Muscle of leg (tissue), 16 donors: ENCODE measurements around the gene CSF1R. TPM values are rescaled to one million over a fixed set of nuclear protein-coding genes. Genes with fewer than 3 reads are reported as not detected.

Experiments
- DNase-seq: peaks from one replicate; pipeline ENCODE4 v3.0.0; 2013
- H3K27ac ChIP-seq: one replicate; pipeline ENCODE4 v1.5.1; 2013; ENCODE audit warnings: mild to moderate bottlenecking, low read length, control low read depth
- H3K27me3 ChIP-seq: one replicate; pipeline ENCODE4 v1.6.1; 2013; ENCODE audit warnings: low read length; ENCODE audit not compliant: control insufficient read depth, insufficient read depth
- H3K36me3 ChIP-seq: one replicate; pipeline ENCODE4 v1.6.1; 2013; ENCODE audit warnings: low read length; ENCODE audit not compliant: control insufficient read depth, insufficient read depth
- H3K4me1 ChIP-seq: one replicate; pipeline ENCODE4 v1.6.1; 2013; ENCODE audit warnings: low read length; ENCODE audit not compliant: control insufficient read depth, insufficient read depth
- H3K4me3 ChIP-seq: one replicate; pipeline ENCODE4 v1.5.1; 2013; ENCODE audit warnings: low read length, control low read depth
- H3K9me3 ChIP-seq: replicated peaks from 2 replicates; pipeline ENCODE4 v1.6.1; 2013; ENCODE audit warnings: low read depth, low read length; ENCODE audit not compliant: control insufficient read depth
- WGBS: methylation state at CpG from one replicate; pipeline ENCODE4 v1.1.5; 2013; ENCODE audit warnings: missing lambda C conversion rate; ENCODE audit not compliant: insufficient coverage; 5-methylcytosine and 5-hydroxymethylcytosine counted together
- long read RNA-seq, 11 donors: transcript quantifications; one replicate each; lab custom pipeline, GENCODE V29; 2026
- polyA plus RNA-seq, 8 donors: library from polyadenylated mRNA; unstranded; fragments of 120-200 nt; gene quantifications; one replicate each; pipeline versions ENCODE4 v1.2.1 to v1.2.3, GENCODE V29; 2013; ENCODE audit warnings: inconsistent platforms in 1 of 8, low replicate concordance in 1 of 8; ENCODE audit not compliant: insufficient read length in 8 of 8, insufficient read depth in 1 of 8
- total RNA-seq: library from RNA; stranded (reverse); fragments of 120-200 nt; gene quantifications from one replicate; pipeline ENCODE4 v1.2.4, GENCODE V29; 2013

The CSF1R gene
- total RNA-seq (9.2 TPM), polyA plus RNA-seq (10 to 100 TPM; 20.3 to 34.5 (median 27.6) TPM)
- long read RNA-seq, donor 1, partial matches to known transcripts = 130 of 130 reads
- long read RNA-seq, donor 1, other reads (novel, unspliced or antisense) = 0 of 130 reads
- long read RNA-seq, donor 2 = 0 reads
- long read RNA-seq, donor 3, partial matches to known transcripts = 177 of 182 reads
- long read RNA-seq, donor 3, other reads (novel, unspliced or antisense) = 0 of 182 reads
- long read RNA-seq, donor 4, partial matches to known transcripts = 0 of 3 reads
- long read RNA-seq, donor 4, other reads (novel, unspliced or antisense) = 0 of 3 reads
- long read RNA-seq, donor 5, partial matches to known transcripts = 0 of 3 reads
- long read RNA-seq, donor 5, other reads (novel, unspliced or antisense) = 0 of 3 reads
- long read RNA-seq, donor 6, partial matches to known transcripts = 0 of 3 reads
- long read RNA-seq, donor 6, other reads (novel, unspliced or antisense) = 0 of 3 reads
- long read RNA-seq, donor 7, partial matches to known transcripts = 429 of 430 reads
- long read RNA-seq, donor 7, other reads (novel, unspliced or antisense) = 0 of 430 reads
- long read RNA-seq, donor 8 = 0 reads
- long read RNA-seq, donor 9, partial matches to known transcripts = 365 of 366 reads
- long read RNA-seq, donor 9, other reads (novel, unspliced or antisense) = 0 of 366 reads
- long read RNA-seq, donor 10, partial matches to known transcripts = 400 of 402 reads
- long read RNA-seq, donor 10, other reads (novel, unspliced or antisense) = 0 of 402 reads
- long read RNA-seq, donor 11, partial matches to known transcripts = 0 of 3 reads
- long read RNA-seq, donor 11, other reads (novel, unspliced or antisense) = 0 of 3 reads

DNA sequence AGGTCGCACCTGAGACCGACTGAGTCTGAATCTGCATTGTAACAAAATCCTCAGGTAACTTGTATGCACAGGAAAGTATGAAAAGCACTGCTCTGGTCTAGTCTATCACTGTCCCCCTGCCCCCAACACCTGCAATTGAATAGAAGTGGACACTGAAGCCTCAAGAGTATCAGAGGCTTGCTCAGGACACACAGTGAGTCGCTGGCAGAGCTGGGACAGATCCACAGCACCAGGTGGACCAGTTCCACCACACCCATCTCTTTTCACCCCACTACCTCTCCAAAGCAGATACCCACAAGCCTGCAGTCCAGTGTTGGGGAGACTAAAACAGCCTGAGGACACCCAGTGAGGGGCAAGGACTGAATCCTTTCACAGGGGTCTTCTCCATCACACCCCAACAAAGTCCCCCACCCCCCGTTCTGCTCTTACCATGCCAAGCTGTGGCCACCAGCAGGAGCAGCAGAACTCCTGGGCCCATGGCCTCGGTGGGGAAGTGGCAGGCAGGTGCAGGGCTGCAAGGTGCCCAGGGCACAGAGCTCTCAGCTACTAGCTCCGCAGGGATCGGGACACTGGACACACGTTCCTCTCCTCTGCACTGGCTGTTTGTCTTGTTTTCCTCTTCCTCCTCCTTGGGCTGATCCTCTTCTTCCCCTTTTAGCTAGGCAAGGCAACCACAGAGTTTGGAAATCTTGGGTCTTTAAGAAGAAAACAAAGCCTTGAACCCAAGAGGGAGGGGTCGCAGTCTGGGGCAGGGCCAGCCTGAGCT, at the start of gene CSF1R:
Gene CSF1R, minus strand, starts transcription at position 605 of the 766 bp plus-strand sequence. Its CDS starts 127 bp downstream, at position 478.
- H3K36me3 ChIP-seq = no peaks in the 10 kb centered on the region
- peak within 1 kb of the TSS; percentile 33 for H3K4me3 ChIP-seq
- DNase-seq = no peak
- peaks cover 4% of the 10 kb centered on the region for H3K27me3 ChIP-seq
- H3K4me1 ChIP-seq = peaks cover 10% of the 10 kb centered on the region
- H3K9me3 ChIP-seq = no peaks in the 10 kb centered on the region
- peak within 1 kb of the TSS; percentile 13 for H3K27ac ChIP-seq
- WGBS = 79% methylated on average over 5 of the region's 9 CpGs

GRCh38 chr5:150135557-150136304, 49.4 kb upstream of the CSF1R start:
- H3K9me3 ChIP-seq = no peaks in the 10 kb centered on the region
- H3K27me3 ChIP-seq = no peaks in the 10 kb centered on the region
- H3K4me1 ChIP-seq = peaks cover 49% of the 10 kb centered on the region
- H3K36me3 ChIP-seq = peaks cover 21% of the 10 kb centered on the region
- no peak overlapping the region for H3K4me3 ChIP-seq
- no peak overlapping the region for H3K27ac ChIP-seq
- WGBS = 72% methylated on average over 19 of the region's 21 CpGs
- no peak for DNase-seq

GRCh38 chr5:150134198-150134588, 47.8 kb upstream of the CSF1R start:
- Histone ChIP-seq H3K4me3 (no peak overlapping the region), H3K9me3 (no peaks in the 10 kb centered on the region), H3K27me3 (no peaks in the 10 kb centered on the region), H3K4me1 (peaks cover 42% of the 10 kb centered on the region), H3K36me3 (peaks cover 30% of the 10 kb centered on the region), H3K27ac (no peak overlapping the region)
- DNase-seq = no peak
- WGBS = 40% methylated on average over 1 of the region's 7 CpGs

GRCh38 chr5:150133581-150134197, 47.3 kb upstream of the CSF1R start:
- Histone ChIP-seq H3K9me3 (no peaks in the 10 kb centered on the region), H3K4me1 (peaks cover 37% of the 10 kb centered on the region), H3K36me3 (peaks cover 35% of the 10 kb centered on the region), H3K4me3 (no peak overlapping the region), H3K27ac (no peak overlapping the region), H3K27me3 (no peaks in the 10 kb centered on the region)
- WGBS = 80% methylated on average over 11 of the region's 16 CpGs
- no peak for DNase-seq

DNA sequence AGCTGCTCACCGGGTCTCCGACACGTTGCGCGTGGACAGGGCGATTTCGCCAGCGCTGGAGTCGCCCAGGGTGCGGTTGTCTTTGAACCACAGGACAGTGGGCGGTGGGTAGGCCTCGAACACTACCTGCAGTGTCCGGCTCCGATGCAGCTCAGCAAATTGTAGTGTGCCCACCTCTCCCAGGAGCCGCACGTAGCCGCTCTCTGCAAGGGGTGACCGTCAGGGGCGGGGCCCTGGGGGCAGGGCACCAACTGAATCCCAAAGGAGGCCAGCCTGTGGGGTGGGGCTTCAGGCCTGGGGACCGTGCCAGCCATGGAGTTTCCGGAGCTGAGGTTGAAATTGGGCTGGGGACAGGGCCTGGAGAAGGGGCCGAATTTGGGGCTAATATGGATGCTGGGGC, 46.4 kb upstream of the CSF1R start:
- Histone ChIP-seq H3K9me3 (no peaks in the 10 kb centered on the region), H3K36me3 (peaks cover 42% of the 10 kb centered on the region), H3K4me1 (peaks cover 28% of the 10 kb centered on the region), H3K27ac (no peak overlapping the region), H3K4me3 (no peak overlapping the region), H3K27me3 (no peaks in the 10 kb centered on the region)
- 81% methylated on average over 22 of the region's 22 CpGs for WGBS
- DNase-seq = no peak

DNA sequence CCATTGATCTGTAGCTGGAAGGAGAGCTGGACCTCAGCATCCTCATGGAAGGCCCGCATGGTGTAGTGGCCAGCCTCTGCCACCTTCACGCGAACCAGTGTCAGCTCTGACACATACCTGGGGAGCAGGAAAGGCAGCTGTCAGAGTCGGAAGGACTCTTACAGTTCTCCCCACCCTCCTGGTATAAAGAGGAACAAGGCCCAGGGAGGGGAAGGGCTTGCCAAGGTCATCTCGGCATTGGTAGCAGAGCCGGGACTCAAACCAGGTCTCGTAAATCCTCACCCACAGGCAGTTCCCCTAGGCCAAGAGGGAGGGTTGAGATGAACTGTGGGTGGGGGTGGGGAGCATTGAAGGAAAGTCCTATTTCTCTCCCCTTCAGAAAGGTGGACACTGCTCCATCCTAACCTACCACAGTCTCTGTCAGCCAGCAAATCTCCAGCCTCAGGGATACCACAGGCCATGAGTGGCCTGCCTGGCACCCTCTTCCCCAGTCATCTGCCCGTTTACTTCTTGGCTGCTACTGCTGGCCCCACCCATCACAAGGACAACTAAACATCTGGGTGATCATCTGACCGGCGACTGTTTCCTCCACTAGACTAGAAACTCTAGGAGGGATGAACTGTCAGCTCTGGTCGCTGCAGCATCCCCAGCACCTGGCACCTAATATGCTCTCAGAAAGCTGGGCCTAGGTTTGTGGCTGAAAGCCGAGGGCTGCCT, 45.8 kb upstream of the CSF1R start:
- Histone ChIP-seq H3K9me3 (no peaks in the 10 kb centered on the region), H3K27ac (no peak overlapping the region), H3K4me3 (no peak overlapping the region), H3K4me1 (peaks cover 23% of the 10 kb centered on the region), H3K36me3 (peaks cover 42% of the 10 kb centered on the region), H3K27me3 (no peaks in the 10 kb centered on the region)
- no peak for DNase-seq
- 51% methylated on average over 3 of the region's 12 CpGs for WGBS

- no peaks in the 10 kb centered on the region for H3K27me3 ChIP-seq
- no peaks in the 10 kb centered on the region for H3K9me3 ChIP-seq
- H3K4me3 ChIP-seq = no peak overlapping the region
- peaks cover 19% of the 10 kb centered on the region for H3K4me1 ChIP-seq
- DNase-seq = no peak
- no peak overlapping the region for H3K27ac ChIP-seq
- WGBS = 75% methylated on average over 1 of the region's 4 CpGs
- peaks cover 47% of the 10 kb centered on the region for H3K36me3 ChIP-seq
Observed at GRCh38 chr5:150131461-150131860, 45.1 kb upstream of the CSF1R start.

DNA sequence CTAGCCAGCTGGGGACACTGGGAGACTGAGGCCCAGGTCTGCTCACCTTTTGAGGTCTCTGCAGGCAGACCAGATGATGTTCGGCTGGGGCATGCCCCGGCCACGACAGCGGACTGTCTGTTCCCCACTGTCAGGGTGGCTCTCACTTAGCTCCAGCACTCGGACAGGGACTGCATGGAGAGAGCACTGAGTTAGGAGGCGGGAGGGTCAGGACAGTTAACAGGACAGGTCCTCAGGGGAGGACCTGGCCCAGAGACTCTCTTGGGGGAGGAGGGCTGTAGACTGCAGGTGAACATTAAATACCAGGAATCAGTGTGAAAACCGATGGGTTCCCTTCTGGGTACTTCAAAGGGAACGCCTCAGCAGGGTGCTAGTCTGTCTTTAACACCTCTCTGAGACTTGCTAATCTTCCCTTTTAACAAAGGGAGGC, 44.2 kb upstream of the CSF1R start:
- Histone ChIP-seq H3K9me3 (no peaks in the 10 kb centered on the region), H3K36me3 (peaks cover 56% of the 10 kb centered on the region), H3K4me1 (peaks cover 19% of the 10 kb centered on the region), H3K27me3 (no peaks in the 10 kb centered on the region), H3K27ac (no peak overlapping the region), H3K4me3 (no peak overlapping the region)
- no peak for DNase-seq
- 45% methylated on average over 7 of the region's 8 CpGs for WGBS
